Erythroblast (primary cell): Measurements from ENCODE around the gene HMGN1.
"Not testable (repeated sequence)": the region's sequence is repeated elsewhere in the genome, so short reads cannot be mapped to it uniquely, and the experiment has no call there.

Experiments
- GATA1 ChIP-seq: IDR thresholded peaks from 2 replicates; pipeline ENCODE4 v1.6.1; 2011; ENCODE audit warnings: low read depth, mild to moderate bottlenecking, control low read depth, low read length, moderate library complexity
- POLR2A ChIP-seq: IDR thresholded peaks from 2 replicates; pipeline ENCODE4 v1.6.1; 2011; ENCODE audit warnings: mild to moderate bottlenecking, low read length

GRCh38 chr21:39369896-39370288 lies 21.0 kb upstream of the HMGN1 start:
- not testable (repeated sequence) for TF ChIP-seq POLR2A, GATA1
